ENCODE results near the gene GJA1. TPM values are rescaled to one million over a fixed set of nuclear protein-coding genes. Genes with fewer than 3 reads are reported as not detected.

Gene GJA1
- total RNA-seq, 2 experiments from 2014 or later: 0.09 TPM; not detected in 1

GRCh38 chr6:121413879-121414278 lies 21.6 kb upstream of the GJA1 start:
- no peak for DNase-seq
- H3K9me3 Mint-ChIP-seq: no peaks in the 10 kb centered on the region
- intact Hi-C loops (cut with micrococcal nuclease): no loop called here
- H3K27ac Mint-ChIP-seq: no peak overlapping the region
- H3K36me3 Mint-ChIP-seq (ENCODE audit: low read depth): no peaks in the 10 kb centered on the region
- TF ChIP-seq, protein P1, sequence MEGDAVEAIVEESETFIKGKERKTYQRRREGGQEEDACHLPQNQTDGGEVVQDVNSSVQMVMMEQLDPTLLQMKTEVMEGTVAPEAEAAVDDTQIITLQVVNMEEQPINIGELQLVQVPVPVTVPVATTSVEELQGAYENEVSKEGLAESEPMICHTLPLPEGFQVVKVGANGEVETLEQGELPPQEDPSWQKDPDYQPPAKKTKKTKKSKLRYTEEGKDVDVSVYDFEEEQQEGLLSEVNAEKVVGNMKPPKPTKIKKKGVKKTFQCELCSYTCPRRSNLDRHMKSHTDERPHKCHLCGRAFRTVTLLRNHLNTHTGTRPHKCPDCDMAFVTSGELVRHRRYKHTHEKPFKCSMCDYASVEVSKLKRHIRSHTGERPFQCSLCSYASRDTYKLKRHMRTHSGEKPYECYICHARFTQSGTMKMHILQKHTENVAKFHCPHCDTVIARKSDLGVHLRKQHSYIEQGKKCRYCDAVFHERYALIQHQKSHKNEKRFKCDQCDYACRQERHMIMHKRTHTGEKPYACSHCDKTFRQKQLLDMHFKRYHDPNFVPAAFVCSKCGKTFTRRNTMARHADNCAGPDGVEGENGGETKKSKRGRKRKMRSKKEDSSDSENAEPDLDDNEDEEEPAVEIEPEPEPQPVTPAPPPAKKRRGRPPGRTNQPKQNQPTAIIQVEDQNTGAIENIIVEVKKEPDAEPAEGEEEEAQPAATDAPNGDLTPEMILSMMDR (IDR thresholded peaks at IDR 0.05): no peak
- POLR2A ChIA-PET: no interaction called here
- no peaks in the 10 kb centered on the region for H3K4me1 Mint-ChIP-seq (ENCODE audit: low read depth)
- H3K4me3 Mint-ChIP-seq: no peak overlapping the region
- no peaks in the 10 kb centered on the region for H3K27me3 Mint-ChIP-seq
- CTCF ChIA-PET: no interaction called here
- ATAC-seq: no peak

DNA sequence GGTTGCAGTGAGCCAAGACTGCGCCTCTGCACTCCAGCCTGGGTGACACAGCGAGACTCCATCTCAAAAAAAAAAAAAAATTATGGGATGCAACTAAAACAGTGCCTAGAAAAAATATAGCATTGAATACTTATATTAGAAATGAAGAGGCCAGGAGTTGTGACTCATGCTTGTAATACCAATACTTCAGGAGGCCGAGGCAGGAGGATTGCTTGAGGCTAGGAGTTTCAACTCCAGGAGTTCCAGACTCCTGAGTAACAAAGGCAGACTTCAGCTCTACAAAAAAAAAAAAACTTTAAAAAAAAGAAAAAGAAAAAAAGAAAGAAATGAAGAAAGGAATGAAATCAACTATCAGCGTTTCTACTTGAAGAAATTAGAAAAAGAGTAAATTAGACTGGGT lies 17.1 kb upstream of the GJA1 start:
- H3K4me3 Mint-ChIP-seq: no peak overlapping the region
- no peaks in the 10 kb centered on the region for H3K9me3 Mint-ChIP-seq

DNA sequence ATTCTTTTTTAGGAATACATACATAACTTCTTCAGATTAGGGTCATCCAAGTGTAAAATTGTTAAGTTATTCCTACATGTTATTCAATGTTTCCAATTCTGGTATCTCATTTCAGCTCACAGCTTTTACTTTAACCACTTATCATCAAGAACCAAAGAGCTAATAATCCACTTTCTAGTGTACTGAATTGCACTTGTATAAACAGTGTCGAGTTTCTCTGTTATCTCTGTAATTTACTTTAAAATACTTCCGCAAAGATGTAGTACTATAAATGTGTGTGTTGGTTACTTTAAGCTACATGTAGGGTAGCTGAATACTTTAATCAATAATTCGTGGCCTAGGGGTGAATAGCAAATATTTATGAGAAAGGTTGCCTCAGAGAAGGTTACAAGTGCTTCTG lies 8.8 kb upstream of the GJA1 start:
- no peak for ATAC-seq
- TF ChIP-seq, protein P1 (IDR thresholded peaks at IDR 0.05): no peak
- intact Hi-C loops (cut with micrococcal nuclease): no loop called here
- DNase-seq: no peak
- ChIA-PET POLR2A (no interaction called here), CTCF (interaction anchor here (1.2 kb wide), 1 partner anchor 9 kb away, joined by 3 read pairs; the partner anchor contains the start of gene GJA1)
- no peaks in the 10 kb centered on the region for H3K27me3 Mint-ChIP-seq
- H3K36me3 Mint-ChIP-seq (ENCODE audit: low read depth): no peaks in the 10 kb centered on the region
- no peaks in the 10 kb centered on the region for H3K9me3 Mint-ChIP-seq
- H3K4me1 Mint-ChIP-seq (ENCODE audit: low read depth): no peaks in the 10 kb centered on the region
- H3K4me3 Mint-ChIP-seq: no peak overlapping the region
- H3K27ac Mint-ChIP-seq: no peak overlapping the region

More for the DNA sequence above, 17.1 kb upstream of the GJA1 start:
- DNase-seq: no peak
- Mint-ChIP-seq H3K4me1 (ENCODE audit: low read depth) (no peaks in the 10 kb centered on the region), H3K27ac (no peak overlapping the region), H3K27me3 (no peaks in the 10 kb centered on the region), H3K36me3 (ENCODE audit: low read depth) (no peaks in the 10 kb centered on the region)
- ATAC-seq: no peak
- ChIA-PET CTCF (no interaction called here), POLR2A (no interaction called here)
- intact Hi-C loops (cut with micrococcal nuclease): no loop called here
- TF ChIP-seq, protein P1 (IDR thresholded peaks at IDR 0.05): no peak

GRCh38 chr6:121428872-121429756 lies 6.3 kb upstream of the GJA1 start:
- ChIA-PET POLR2A (no interaction called here), CTCF (interaction anchor here (1.3 kb wide), 1 partner anchor 36 kb away, joined by 3 read pairs; no protein-coding TSS in a partner anchor)
- intact Hi-C loops (cut with micrococcal nuclease): no loop called here
- H3K4me1 Mint-ChIP-seq (ENCODE audit: low read depth): no peaks in the 10 kb centered on the region
- no peaks in the 10 kb centered on the region for H3K9me3 Mint-ChIP-seq
- H3K27ac Mint-ChIP-seq: no peak overlapping the region
- H3K36me3 Mint-ChIP-seq (ENCODE audit: low read depth): no peaks in the 10 kb centered on the region
- DNase-seq: no peak
- H3K4me3 Mint-ChIP-seq: no peak overlapping the region
- ATAC-seq: no peak
- TF ChIP-seq, protein P1 (IDR thresholded peaks at IDR 0.05): no peak
- H3K27me3 Mint-ChIP-seq: no peaks in the 10 kb centered on the region
